Nasal cavity respiratory epithelium epithelial cell of viscerocranial mucosa (primary cell): Measurements from ENCODE around the gene CUL4A. TPM values are rescaled to one million over a fixed set of nuclear protein-coding genes. Genes with fewer than 3 reads are reported as not detected.

ENCODE experiments used
- total RNA-seq: library from RNA; depleted of rRNA; stranded (reverse); fragments of >200 nt; gene quantifications from 2 replicates; pipeline ENCODE4 v1.2.3, GENCODE V29; 2014

The CUL4A gene
- total RNA-seq: 118 and 166 TPM in 2 replicates

DNA sequence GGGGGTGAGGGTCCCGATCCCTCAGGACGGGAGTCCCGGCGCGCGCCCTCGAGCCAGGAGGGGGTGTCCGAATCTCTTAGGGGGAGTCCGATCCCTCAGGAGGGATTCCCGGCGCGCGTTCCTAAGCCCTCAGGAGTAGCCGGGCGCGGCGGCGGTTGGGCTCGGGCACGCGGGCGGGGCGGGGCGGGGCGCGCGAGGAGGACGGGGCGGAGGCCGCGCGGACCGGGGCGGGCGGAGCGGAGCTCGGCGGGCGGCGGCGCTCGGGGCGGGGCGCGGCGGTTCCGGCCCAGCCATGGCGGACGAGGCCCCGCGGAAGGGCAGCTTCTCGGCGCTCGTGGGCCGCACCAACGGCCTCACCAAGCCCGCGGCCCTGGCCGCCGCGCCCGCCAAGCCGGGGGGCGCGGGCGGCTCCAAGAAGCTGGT, at the start of gene CUL4A:
Gene CUL4A, plus strand, starts transcription at position 278 of the 423 bp plus-strand sequence. Its CDS starts 15 bp downstream, at position 293.

DNA sequence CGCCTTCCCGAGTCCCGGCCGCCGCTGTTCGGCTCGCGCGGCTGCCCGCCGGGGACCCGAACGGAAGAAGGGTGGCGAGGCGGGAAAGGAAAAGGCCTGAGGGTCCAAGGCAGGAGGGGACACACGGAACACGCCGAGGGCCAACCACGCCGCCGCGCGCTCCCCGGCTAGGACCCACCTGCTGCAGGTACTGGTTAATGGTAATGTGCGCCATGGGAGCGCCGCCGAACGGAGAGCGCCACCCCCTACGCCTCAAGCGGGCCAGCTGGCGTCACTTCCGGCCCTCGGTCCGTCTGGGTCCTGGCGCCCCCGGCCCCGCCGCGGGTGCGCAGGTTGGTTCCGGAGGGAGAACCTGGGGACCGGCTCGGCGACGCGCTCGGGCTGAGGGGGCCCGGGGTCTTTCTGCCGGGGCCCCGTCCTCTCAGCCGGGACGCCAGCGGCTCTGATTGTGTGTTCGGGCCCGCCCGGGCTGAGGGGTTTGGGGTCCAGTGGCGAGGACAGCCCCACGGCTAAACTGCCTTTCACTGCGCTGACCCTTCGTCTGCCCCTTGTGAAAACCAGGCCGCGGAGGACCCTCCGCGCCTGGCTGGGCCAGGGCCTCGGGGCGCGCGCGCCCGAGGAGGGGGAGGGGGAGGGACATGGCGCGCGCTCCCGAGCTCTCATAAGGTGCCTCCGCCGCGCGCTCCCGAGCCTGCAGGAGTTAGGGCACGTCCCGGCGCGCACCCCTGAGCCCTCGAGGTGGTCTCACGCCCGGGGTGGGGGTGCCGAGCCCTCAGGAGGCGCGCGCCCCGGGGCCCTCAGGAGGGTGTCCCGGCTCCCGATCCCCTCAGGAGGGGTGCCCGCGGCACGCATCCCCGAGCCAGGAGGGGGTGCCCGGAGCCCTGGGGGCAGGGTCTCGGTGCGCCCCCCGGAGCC, 735 bp upstream of the CUL4A start, which contains the start of gene PCID2:
Gene PCID2, minus strand, starts transcription at position 249 of the 915 bp plus-strand sequence. Its CDS starts 35 bp downstream, at position 214.

DNA sequence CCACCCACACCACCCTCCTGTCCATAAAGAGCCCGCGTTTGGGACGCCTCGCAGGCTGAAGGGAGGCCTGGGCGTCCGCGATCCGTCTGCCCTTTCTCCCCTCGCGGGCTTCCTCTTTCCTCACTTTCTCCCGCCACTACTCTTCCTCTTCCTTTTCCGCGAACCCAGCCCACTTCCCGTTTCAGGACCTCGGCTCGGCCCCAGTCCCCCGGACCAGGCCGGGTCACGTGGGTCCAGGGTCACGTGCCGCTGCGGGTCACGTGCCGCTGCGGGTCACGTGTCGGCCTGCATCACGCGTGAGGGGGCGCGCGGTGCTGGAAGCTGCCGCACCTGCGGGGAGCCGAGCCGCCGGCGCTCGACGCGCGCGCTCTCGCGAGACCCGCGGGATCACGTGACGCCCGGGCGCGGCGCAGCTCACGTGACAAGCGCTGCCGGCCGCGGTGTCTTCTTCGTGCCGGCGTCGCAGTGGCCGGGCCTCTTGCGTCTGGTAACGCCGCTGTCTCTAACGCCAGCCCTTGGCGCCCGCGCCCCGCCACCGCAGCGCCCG, 87.5 kb downstream of the CUL4A start, which contains the start of gene LAMP1:
Gene LAMP1, plus strand, starts transcription at position 417 of the 547 bp plus-strand sequence. CDS start 196 bp downstream, outside the sequence.

Other genes with a start within 250 kb of the CUL4A start
- under 0.01 and 0.50 TPM in 2 replicates for gene MCF2L, start 240.4 kb upstream of the CUL4A start, total RNA-seq
- gene F7, start 103.8 kb upstream of the CUL4A start, total RNA-seq: not detected in 2 replicates
- not detected in 2 replicates for gene F10, start 86.8 kb upstream of the CUL4A start, total RNA-seq
- not detected in 2 replicates for gene PROZ, start 51.0 kb upstream of the CUL4A start, total RNA-seq
- 46.1 and 72.5 TPM in 2 replicates for gene PCID2, start 944 bp upstream of the CUL4A start, total RNA-seq
- gene LAMP1, start 87.6 kb downstream of the CUL4A start, total RNA-seq: 250 and 365 TPM in 2 replicates
- gene GRTP1, start 154.5 kb downstream of the CUL4A start, total RNA-seq: 6.5 and 9.3 TPM in 2 replicates
- gene ADPRHL1, start 243.9 kb downstream of the CUL4A start, total RNA-seq: 1.0 and 1.9 TPM in 2 replicates